ENCODE data around the gene RRAS2. TPM values are rescaled to one million over a fixed set of nuclear protein-coding genes. Genes with fewer than 3 reads are reported as not detected.

The RRAS2 gene
- polyA plus RNA-seq, 2 donors, result 9.6 to 10.9 TPM

DNA sequence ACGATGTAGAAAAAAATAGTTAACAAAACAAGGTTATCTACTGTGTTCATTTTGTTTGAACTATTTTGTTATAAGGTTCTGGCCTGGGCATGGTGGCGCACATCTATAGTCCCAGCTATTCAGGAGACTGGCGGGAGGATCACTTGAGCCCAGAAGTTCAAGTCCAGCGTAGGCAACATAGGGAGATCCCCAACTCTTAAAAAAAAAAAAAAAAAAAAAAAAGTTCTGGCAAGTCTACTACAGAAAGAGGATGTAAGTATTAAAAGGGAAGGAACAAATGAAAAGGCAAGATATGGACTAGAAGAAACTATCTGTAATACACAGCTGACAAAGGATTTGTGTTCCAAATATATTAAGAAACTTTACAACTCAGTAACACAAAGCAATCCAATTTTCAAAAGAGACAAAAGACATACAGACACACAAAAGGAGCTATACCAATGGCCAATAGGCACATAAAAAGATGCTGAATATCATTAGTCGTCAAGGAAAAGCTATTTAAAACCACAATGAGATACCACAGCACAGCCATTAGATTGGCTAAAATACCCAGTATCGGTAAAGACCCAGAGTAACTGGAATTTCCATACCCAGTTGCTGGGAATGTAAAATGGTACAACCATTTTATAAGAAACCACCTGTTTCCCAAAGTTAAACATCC, 27.4 kb downstream of the RRAS2 start:
- H3K4me3 ChIP-seq (ENCODE audit: low read depth in 1 of 2, low read length in 2 of 2), result no peak overlapping the region
- no peaks in the 10 kb centered on the region for H3K9me3 ChIP-seq (ENCODE audit: control insufficient read depth in 2 of 2, insufficient read depth in 1 of 2, low read depth in 1 of 2, low read length in 1 of 2)
- H3K36me3 ChIP-seq (ENCODE audit: control insufficient read depth in 2 of 2, insufficient read depth in 2 of 2, low read length in 1 of 2), result no peaks in the 10 kb centered on the region
- no peaks in the 10 kb centered on the region for H3K4me1 ChIP-seq (ENCODE audit: control insufficient read depth in 2 of 2, insufficient read depth in 2 of 2, low read length in 1 of 2)
- no peaks in the 10 kb centered on the region for H3K27me3 ChIP-seq (ENCODE audit: control insufficient read depth in 1 of 2, insufficient read depth in 2 of 2, low read length in 2 of 2)
- no peak overlapping the region for H3K27ac ChIP-seq (ENCODE audit: low read depth in 2 of 2, low read length in 1 of 2)
- 76 to 82% methylated on average over 6 of the region's 6 CpGs for WGBS, 2 donors

DNA sequence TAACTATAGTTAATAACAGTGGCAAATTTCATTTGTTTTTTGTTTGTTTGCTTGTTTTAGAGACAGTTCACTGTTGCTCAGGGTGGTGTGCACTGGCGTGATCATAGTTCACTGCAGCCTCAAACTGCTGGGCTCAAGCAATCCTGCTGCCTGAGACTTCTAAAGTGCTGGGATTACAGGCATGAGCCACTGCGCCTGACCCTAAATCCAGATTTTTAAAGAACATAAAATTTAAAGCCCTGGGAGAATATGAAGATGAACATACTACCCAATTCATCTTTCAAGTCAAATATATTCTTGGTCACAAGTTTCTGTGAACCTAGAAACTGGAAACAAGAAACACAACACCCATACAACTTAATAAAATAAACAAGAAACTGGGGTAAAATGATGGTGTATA, 28.1 kb downstream of the RRAS2 start:
- H3K9me3 ChIP-seq (ENCODE audit: control insufficient read depth in 2 of 2, insufficient read depth in 1 of 2, low read depth in 1 of 2, low read length in 1 of 2), result no peaks in the 10 kb centered on the region
- WGBS, 2 donors, result 96 to 98% methylated on average over 2 of the region's 2 CpGs
- H3K27me3 ChIP-seq (ENCODE audit: control insufficient read depth in 1 of 2, insufficient read depth in 2 of 2, low read length in 2 of 2), result no peaks in the 10 kb centered on the region

DNA sequence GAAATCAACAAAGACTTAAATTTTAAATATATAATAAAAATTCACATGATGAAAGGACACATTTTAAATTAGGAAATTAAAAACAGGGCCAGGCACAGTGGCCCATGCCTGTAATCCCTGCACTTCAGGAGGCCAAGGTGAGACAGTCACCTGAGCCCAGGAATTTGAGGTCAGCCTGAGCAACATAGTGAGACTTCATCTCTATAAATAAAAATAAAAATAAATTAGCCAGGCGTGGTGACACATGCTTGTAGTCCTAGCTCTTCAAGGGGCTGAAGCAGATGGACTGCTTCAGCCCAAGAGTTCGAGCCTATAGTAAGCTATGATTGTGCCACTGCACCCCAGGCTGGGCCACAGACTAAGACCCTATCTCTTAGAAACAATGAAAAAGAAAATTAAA, 29.3 kb downstream of the RRAS2 start:
- Histone ChIP-seq H3K27ac (ENCODE audit: low read depth in 2 of 2, low read length in 1 of 2) (no peak overlapping the region), H3K36me3 (ENCODE audit: control insufficient read depth in 2 of 2, insufficient read depth in 2 of 2, low read length in 1 of 2) (no peaks in the 10 kb centered on the region), H3K9me3 (ENCODE audit: control insufficient read depth in 2 of 2, insufficient read depth in 1 of 2, low read depth in 1 of 2, low read length in 1 of 2) (no peaks in the 10 kb centered on the region), H3K4me1 (ENCODE audit: control insufficient read depth in 2 of 2, insufficient read depth in 2 of 2, low read length in 1 of 2) (no peaks in the 10 kb centered on the region), H3K4me3 (ENCODE audit: low read depth in 1 of 2, low read length in 2 of 2) (no peak overlapping the region), H3K27me3 (ENCODE audit: control insufficient read depth in 1 of 2, insufficient read depth in 2 of 2, low read length in 2 of 2) (no peaks in the 10 kb centered on the region)
- WGBS, 2 donors, result 81 to 96% methylated on average over 2 of the region's 2 CpGs

More for the DNA sequence above, 28.1 kb downstream of the RRAS2 start:
- no peak overlapping the region for H3K4me3 ChIP-seq (ENCODE audit: low read depth in 1 of 2, low read length in 2 of 2)
- H3K4me1 ChIP-seq (ENCODE audit: control insufficient read depth in 2 of 2, insufficient read depth in 2 of 2, low read length in 1 of 2), result no peaks in the 10 kb centered on the region
- no peak overlapping the region for H3K27ac ChIP-seq (ENCODE audit: low read depth in 2 of 2, low read length in 1 of 2)
- H3K36me3 ChIP-seq (ENCODE audit: control insufficient read depth in 2 of 2, insufficient read depth in 2 of 2, low read length in 1 of 2), result no peaks in the 10 kb centered on the region

DNA sequence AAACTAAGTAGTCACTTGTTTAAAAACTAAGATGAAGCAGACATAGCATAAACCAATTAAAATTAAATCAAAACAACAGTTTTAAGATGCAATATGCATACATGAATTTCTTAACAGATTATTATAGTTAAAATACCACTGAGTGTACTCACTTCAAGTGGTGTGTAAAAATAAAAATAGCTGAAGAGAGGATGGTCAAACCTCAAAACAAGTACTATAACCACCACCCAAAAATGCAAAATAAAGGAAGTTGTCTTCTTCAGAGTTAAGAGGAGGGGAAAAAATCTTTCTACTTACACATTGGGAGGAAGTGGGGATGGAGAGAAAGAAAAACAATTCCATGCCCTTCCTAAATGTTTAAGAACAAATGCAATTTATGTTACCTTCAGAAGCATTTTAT, 31.9 kb downstream of the RRAS2 start:
- Histone ChIP-seq H3K4me3 (ENCODE audit: low read depth in 1 of 2, low read length in 2 of 2) (no peak overlapping the region), H3K27ac (ENCODE audit: low read depth in 2 of 2, low read length in 1 of 2) (no peak overlapping the region)

DNA sequence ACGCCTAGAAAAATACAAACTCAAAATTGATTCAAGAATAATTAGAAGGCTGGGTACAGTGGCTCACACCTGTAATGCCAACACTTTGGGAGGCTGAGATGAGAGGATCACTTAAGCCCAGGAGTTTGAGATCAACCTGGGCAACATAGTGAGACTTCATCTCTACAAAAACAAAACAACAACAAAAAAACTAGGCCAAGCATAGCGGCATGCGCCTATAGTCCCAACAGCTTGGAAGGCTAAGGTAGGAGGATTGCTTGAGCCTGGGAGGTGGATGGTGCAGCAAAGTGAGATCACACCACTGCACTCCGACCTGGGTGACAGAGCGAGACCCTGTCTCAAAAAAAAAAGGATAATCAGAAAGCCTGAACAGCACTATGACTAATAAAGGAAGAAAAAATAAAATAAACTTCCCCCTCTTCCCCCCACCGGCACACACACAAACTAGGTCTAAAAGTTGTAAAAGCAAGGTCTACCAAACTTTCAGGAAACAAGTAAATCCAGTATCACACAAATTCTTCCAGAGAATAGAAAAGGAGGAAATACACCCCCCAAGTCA, 35.8 kb downstream of the RRAS2 start:
- no peaks in the 10 kb centered on the region for H3K36me3 ChIP-seq (ENCODE audit: control insufficient read depth in 2 of 2, insufficient read depth in 2 of 2, low read length in 1 of 2)
- H3K4me1 ChIP-seq (ENCODE audit: control insufficient read depth in 2 of 2, insufficient read depth in 2 of 2, low read length in 1 of 2), result no peaks in the 10 kb centered on the region
- H3K4me3 ChIP-seq (ENCODE audit: low read depth in 1 of 2, low read length in 2 of 2), result no peak overlapping the region
- H3K27ac ChIP-seq (ENCODE audit: low read depth in 2 of 2, low read length in 1 of 2), result no peak overlapping the region
- no peaks in the 10 kb centered on the region for H3K9me3 ChIP-seq (ENCODE audit: control insufficient read depth in 2 of 2, insufficient read depth in 1 of 2, low read depth in 1 of 2, low read length in 1 of 2)
- WGBS, 2 donors, result 91 to 95% methylated on average over 6 of the region's 6 CpGs
- no peaks in the 10 kb centered on the region for H3K27me3 ChIP-seq (ENCODE audit: control insufficient read depth in 1 of 2, insufficient read depth in 2 of 2, low read length in 2 of 2)

More for the DNA sequence above, 31.9 kb downstream of the RRAS2 start:
- H3K4me1 ChIP-seq (ENCODE audit: control insufficient read depth in 2 of 2, insufficient read depth in 2 of 2, low read length in 1 of 2), result no peaks in the 10 kb centered on the region
- H3K9me3 ChIP-seq (ENCODE audit: control insufficient read depth in 2 of 2, insufficient read depth in 1 of 2, low read depth in 1 of 2, low read length in 1 of 2), result no peaks in the 10 kb centered on the region
- H3K36me3 ChIP-seq (ENCODE audit: control insufficient read depth in 2 of 2, insufficient read depth in 2 of 2, low read length in 1 of 2), result no peaks in the 10 kb centered on the region
- no peaks in the 10 kb centered on the region for H3K27me3 ChIP-seq (ENCODE audit: control insufficient read depth in 1 of 2, insufficient read depth in 2 of 2, low read length in 2 of 2)

DNA sequence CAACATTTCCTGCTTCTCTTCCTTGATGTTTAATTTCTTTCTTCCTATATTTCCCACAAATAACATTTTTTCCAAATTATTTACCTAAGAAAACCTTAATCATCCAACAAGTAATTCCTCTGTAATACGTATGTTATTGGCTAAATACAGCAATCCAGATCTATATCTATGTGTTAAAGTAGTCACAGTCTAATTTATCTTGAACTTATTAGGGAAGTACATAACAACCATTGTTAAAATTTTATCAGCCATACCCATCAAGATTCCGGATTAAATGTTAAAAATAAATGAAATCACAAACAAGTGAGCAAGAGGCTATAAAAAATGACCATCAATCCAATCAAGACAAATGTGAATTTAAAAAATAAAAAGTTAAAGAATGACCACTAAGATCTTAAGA, 36.5 kb downstream of the RRAS2 start:
- Histone ChIP-seq H3K9me3 (ENCODE audit: control insufficient read depth in 2 of 2, insufficient read depth in 1 of 2, low read depth in 1 of 2, low read length in 1 of 2) (no peaks in the 10 kb centered on the region), H3K36me3 (ENCODE audit: control insufficient read depth in 2 of 2, insufficient read depth in 2 of 2, low read length in 1 of 2) (no peaks in the 10 kb centered on the region), H3K4me1 (ENCODE audit: control insufficient read depth in 2 of 2, insufficient read depth in 2 of 2, low read length in 1 of 2) (no peaks in the 10 kb centered on the region), H3K27me3 (ENCODE audit: control insufficient read depth in 1 of 2, insufficient read depth in 2 of 2, low read length in 2 of 2) (no peaks in the 10 kb centered on the region), H3K4me3 (ENCODE audit: low read depth in 1 of 2, low read length in 2 of 2) (no peak overlapping the region), H3K27ac (ENCODE audit: low read depth in 2 of 2, low read length in 1 of 2) (no peak overlapping the region)
- 83 to 85% methylated on average over 2 of the region's 2 CpGs for WGBS, 2 donors

DNA sequence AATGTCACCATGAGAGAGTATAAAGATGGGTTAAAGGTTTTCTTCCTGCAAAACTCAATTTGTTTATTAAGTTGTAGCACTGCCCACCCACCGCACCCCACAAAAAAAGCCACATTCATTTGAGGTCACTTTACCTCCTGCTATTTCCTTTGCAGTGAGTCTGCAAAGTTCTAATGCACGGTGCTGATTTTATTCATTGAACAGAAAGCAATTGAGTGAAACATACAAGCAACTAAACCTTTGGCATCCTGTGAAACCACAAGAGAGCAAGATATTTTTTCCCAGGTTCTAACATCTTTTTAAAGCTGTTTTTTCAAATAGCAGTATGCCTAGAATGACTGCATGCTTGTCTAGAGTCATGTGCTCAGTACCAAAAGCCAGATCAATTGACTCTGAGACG, 39.0 kb downstream of the RRAS2 start:
- Histone ChIP-seq H3K4me3 (ENCODE audit: low read depth in 1 of 2, low read length in 2 of 2) (no peak overlapping the region), H3K9me3 (ENCODE audit: control insufficient read depth in 2 of 2, insufficient read depth in 1 of 2, low read depth in 1 of 2, low read length in 1 of 2) (no peaks in the 10 kb centered on the region), H3K36me3 (ENCODE audit: control insufficient read depth in 2 of 2, insufficient read depth in 2 of 2, low read length in 1 of 2) (no peaks in the 10 kb centered on the region), H3K27me3 (ENCODE audit: control insufficient read depth in 1 of 2, insufficient read depth in 2 of 2, low read length in 2 of 2) (no peaks in the 10 kb centered on the region), H3K4me1 (ENCODE audit: control insufficient read depth in 2 of 2, insufficient read depth in 2 of 2, low read length in 1 of 2) (no peaks in the 10 kb centered on the region), H3K27ac (ENCODE audit: low read depth in 2 of 2, low read length in 1 of 2) (no peak overlapping the region)
- 63 to 68% methylated on average over 3 of the region's 3 CpGs for WGBS, 2 donors

DNA sequence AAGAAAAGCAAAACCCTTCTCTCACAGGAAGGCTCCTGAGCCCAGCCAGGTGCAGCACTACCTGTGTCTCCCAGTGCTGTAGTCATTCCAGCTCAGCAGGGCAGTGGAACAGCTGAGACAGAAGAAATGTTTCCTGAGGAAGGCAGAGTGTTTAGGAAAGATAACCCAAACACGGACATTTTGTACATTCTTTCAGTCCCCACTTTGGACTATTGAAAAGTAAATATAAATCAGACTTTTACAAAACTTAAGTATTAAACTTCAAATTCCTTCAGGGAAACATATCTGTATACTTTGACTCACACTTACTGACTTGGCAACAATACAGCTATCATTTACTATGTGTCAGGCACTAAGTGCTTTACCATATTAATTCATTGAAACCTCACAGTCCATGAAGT, 40.4 kb downstream of the RRAS2 start:
- Histone ChIP-seq H3K4me1 (ENCODE audit: control insufficient read depth in 2 of 2, insufficient read depth in 2 of 2, low read length in 1 of 2) (no peaks in the 10 kb centered on the region), H3K27me3 (ENCODE audit: control insufficient read depth in 1 of 2, insufficient read depth in 2 of 2, low read length in 2 of 2) (no peaks in the 10 kb centered on the region), H3K9me3 (ENCODE audit: control insufficient read depth in 2 of 2, insufficient read depth in 1 of 2, low read depth in 1 of 2, low read length in 1 of 2) (no peaks in the 10 kb centered on the region), H3K36me3 (ENCODE audit: control insufficient read depth in 2 of 2, insufficient read depth in 2 of 2, low read length in 1 of 2) (no peaks in the 10 kb centered on the region), H3K4me3 (ENCODE audit: low read depth in 1 of 2, low read length in 2 of 2) (no peak overlapping the region), H3K27ac (ENCODE audit: low read depth in 2 of 2, low read length in 1 of 2) (no peak overlapping the region)
- WGBS, 2 donors, result 35 to 36% methylated on average over 1 of the region's 1 CpG

DNA sequence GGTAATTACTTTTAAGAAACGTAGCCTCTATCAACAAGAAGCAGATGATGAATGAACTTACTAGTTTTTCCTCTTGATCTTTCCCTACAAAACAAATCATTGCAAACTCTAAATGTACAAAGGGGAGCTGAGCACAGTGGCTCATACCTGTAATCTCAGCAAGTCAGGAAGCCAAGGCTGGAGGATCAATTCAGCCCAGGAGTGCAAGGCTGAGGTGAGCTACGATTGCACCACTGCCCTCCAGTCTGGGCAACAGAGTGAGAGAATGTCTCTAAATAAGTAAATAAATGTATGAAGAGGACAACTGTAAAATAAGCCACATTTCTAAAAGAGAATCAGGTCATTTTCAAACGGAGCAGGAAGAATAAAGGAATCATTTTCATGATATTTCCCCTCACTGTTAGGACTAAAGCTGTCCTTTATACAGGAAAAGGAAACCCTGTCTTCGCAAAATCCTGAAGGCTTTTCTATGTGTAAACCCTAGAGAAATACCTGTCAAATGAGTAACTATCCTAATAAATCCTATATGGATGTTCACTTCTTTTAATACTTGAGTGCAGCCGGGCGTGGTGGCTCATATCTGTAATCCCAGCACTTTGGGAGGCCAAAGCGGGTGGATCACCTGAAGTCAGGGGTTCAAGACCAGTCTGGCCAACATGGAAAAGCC, 41.2 kb downstream of the RRAS2 start:
- Histone ChIP-seq H3K36me3 (ENCODE audit: control insufficient read depth in 2 of 2, insufficient read depth in 2 of 2, low read length in 1 of 2) (no peaks in the 10 kb centered on the region), H3K9me3 (ENCODE audit: control insufficient read depth in 2 of 2, insufficient read depth in 1 of 2, low read depth in 1 of 2, low read length in 1 of 2) (no peaks in the 10 kb centered on the region), H3K4me1 (ENCODE audit: control insufficient read depth in 2 of 2, insufficient read depth in 2 of 2, low read length in 1 of 2) (no peaks in the 10 kb centered on the region), H3K27me3 (ENCODE audit: control insufficient read depth in 1 of 2, insufficient read depth in 2 of 2, low read length in 2 of 2) (no peaks in the 10 kb centered on the region), H3K27ac (ENCODE audit: low read depth in 2 of 2, low read length in 1 of 2) (no peak overlapping the region), H3K4me3 (ENCODE audit: low read depth in 1 of 2, low read length in 2 of 2) (no peak overlapping the region)
- WGBS, 2 donors, result 74 to 79% methylated on average over 7 of the region's 7 CpGs

DNA sequence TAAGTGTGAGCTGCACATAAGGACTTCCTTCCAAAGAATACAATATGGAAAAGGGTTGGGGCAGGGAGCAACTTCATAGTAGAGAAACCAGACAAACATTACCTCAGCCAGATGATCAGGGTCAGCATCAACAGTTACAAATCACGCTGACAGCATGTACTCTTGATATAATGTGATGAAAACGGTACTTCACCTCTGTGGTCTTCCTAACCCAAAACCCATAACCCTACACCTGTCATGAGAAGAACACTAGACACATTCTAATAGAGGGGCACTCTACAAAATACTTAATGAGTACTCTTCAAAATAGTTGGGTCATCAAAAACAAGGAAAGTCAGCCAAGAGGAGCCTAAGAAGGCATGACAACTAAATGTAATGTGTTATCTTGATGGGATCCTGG, 43.9 kb downstream of the RRAS2 start:
- Histone ChIP-seq H3K4me3 (ENCODE audit: low read depth in 1 of 2, low read length in 2 of 2) (no peak overlapping the region), H3K9me3 (ENCODE audit: control insufficient read depth in 2 of 2, insufficient read depth in 1 of 2, low read depth in 1 of 2, low read length in 1 of 2) (no peaks in the 10 kb centered on the region), H3K4me1 (ENCODE audit: control insufficient read depth in 2 of 2, insufficient read depth in 2 of 2, low read length in 1 of 2) (no peaks in the 10 kb centered on the region), H3K27ac (ENCODE audit: low read depth in 2 of 2, low read length in 1 of 2) (no peak overlapping the region), H3K27me3 (ENCODE audit: control insufficient read depth in 1 of 2, insufficient read depth in 2 of 2, low read length in 2 of 2) (no peaks in the 10 kb centered on the region), H3K36me3 (ENCODE audit: control insufficient read depth in 2 of 2, insufficient read depth in 2 of 2, low read length in 1 of 2) (no peaks in the 10 kb centered on the region)
- 85 to 94% methylated on average over 2 of the region's 2 CpGs for WGBS, 2 donors

All from esophagus (tissue), 2 donors.